ENCODE data around the gene BRD3.
"Not testable (repeated sequence)": the region's sequence is repeated elsewhere in the genome, so short reads cannot be mapped to it uniquely, and the experiment has no call there.

The BRD3 gene

DNA sequence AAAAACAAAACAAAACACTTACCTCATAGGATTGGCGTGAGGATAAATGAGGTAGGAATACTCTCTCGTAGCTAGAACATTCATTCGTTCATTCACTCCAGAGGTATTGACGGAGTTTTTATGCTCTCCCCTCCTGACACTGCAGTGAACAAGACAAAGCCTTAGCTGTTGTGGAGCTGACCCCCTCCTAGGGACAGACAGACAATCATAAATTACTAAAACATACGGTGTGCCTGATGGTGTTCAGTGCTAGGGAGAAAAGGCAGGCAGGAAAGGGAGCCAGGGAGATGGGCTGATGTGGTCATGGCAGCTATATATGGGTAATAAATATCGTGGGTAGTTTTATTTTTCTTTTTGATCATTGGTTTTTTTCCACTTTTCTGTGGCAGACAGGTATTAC is 5.7 kb upstream of the BRD3 start:
- no peak for ATAC-seq (ENCODE audit: low read depth)
- H3K9me3 ChIP-seq (ENCODE audit: severe bottlenecking), result peaks cover 7% of the 10 kb centered on the region
- no peaks in the 10 kb centered on the region for H3K36me3 ChIP-seq (ENCODE audit: low read depth)
- no peak overlapping the region for H3K4me3 ChIP-seq (ENCODE audit: severe bottlenecking)
- H3K27ac ChIP-seq (ENCODE audit: poor library complexity, severe bottlenecking), result no peak overlapping the region
- no peaks in the 10 kb centered on the region for H3K4me1 ChIP-seq (ENCODE audit: insufficient read depth, poor library complexity, severe bottlenecking)
- H3K27me3 ChIP-seq (ENCODE audit: insufficient read depth, poor library complexity, severe bottlenecking), result peaks cover 10% of the 10 kb centered on the region
- TF ChIP-seq, protein P1, sequence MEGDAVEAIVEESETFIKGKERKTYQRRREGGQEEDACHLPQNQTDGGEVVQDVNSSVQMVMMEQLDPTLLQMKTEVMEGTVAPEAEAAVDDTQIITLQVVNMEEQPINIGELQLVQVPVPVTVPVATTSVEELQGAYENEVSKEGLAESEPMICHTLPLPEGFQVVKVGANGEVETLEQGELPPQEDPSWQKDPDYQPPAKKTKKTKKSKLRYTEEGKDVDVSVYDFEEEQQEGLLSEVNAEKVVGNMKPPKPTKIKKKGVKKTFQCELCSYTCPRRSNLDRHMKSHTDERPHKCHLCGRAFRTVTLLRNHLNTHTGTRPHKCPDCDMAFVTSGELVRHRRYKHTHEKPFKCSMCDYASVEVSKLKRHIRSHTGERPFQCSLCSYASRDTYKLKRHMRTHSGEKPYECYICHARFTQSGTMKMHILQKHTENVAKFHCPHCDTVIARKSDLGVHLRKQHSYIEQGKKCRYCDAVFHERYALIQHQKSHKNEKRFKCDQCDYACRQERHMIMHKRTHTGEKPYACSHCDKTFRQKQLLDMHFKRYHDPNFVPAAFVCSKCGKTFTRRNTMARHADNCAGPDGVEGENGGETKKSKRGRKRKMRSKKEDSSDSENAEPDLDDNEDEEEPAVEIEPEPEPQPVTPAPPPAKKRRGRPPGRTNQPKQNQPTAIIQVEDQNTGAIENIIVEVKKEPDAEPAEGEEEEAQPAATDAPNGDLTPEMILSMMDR (IDR thresholded peaks at IDR 0.05; ENCODE audit: poor library complexity, severe bottlenecking), result no peak
- DNase-seq (ENCODE audit: low spot score), result no peak

DNA sequence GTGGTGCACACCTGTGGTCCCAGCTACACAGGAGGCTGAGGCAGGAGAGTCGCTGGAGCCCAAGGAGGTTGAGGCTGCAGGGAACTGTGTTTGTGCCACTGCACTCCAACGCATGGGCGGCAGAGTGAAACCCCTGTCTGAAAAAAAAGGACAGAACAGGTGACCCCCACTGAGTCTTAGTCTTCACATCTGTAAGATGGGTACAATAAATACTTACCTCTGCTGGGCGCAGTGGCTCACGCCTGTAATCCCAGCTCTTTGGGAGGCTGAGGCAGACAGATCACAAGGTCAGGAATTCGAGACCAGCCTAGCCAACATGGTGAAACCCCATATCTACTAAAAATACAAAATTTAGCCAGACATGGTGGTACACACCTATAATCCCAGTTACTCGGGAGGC is 4.9 kb upstream of the BRD3 start:
- not testable (repeated sequence) for H3K9me3 ChIP-seq (ENCODE audit: severe bottlenecking); H3K4me1 ChIP-seq (ENCODE audit: insufficient read depth, poor library complexity, severe bottlenecking); H3K27ac ChIP-seq (ENCODE audit: poor library complexity, severe bottlenecking); ATAC-seq (ENCODE audit: low read depth); H3K36me3 ChIP-seq (ENCODE audit: low read depth); DNase-seq (ENCODE audit: low spot score); H3K4me3 ChIP-seq (ENCODE audit: severe bottlenecking)
- peaks cover 10% of the 10 kb centered on the region for H3K27me3 ChIP-seq (ENCODE audit: insufficient read depth, poor library complexity, severe bottlenecking)

DNA sequence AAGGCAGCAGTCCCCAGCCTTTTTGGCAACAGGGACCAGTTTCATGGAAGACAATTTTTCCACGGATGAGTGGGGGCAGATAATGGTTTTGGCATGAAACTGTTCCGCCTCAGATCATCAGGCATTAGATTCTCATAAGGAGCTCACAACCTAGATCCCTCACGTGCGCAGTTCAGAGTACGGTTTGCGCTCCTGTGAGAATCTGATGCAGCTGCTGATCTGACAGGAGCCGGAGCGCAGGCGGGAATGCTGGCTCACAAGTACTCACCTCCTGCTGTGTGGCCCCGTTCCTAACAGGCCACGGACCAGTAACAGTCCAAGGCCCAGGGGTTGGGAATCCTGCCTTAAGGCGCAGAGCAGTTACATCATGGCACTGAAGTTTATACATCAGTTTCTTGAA is 3.3 kb upstream of the BRD3 start:
- peaks cover 10% of the 10 kb centered on the region for H3K27me3 ChIP-seq (ENCODE audit: insufficient read depth, poor library complexity, severe bottlenecking)
- no peak overlapping the region for H3K4me3 ChIP-seq (ENCODE audit: severe bottlenecking)
- no peak overlapping the region for H3K27ac ChIP-seq (ENCODE audit: poor library complexity, severe bottlenecking)
- TF ChIP-seq, protein P1 (IDR thresholded peaks at IDR 0.05; ENCODE audit: poor library complexity, severe bottlenecking), result no peak
- no peaks in the 10 kb centered on the region for H3K9me3 ChIP-seq (ENCODE audit: severe bottlenecking)
- DNase-seq (ENCODE audit: low spot score), result no peak
- no peaks in the 10 kb centered on the region for H3K36me3 ChIP-seq (ENCODE audit: low read depth)
- H3K4me1 ChIP-seq (ENCODE audit: insufficient read depth, poor library complexity, severe bottlenecking), result no peaks in the 10 kb centered on the region
- no peak for ATAC-seq (ENCODE audit: low read depth)

DNA sequence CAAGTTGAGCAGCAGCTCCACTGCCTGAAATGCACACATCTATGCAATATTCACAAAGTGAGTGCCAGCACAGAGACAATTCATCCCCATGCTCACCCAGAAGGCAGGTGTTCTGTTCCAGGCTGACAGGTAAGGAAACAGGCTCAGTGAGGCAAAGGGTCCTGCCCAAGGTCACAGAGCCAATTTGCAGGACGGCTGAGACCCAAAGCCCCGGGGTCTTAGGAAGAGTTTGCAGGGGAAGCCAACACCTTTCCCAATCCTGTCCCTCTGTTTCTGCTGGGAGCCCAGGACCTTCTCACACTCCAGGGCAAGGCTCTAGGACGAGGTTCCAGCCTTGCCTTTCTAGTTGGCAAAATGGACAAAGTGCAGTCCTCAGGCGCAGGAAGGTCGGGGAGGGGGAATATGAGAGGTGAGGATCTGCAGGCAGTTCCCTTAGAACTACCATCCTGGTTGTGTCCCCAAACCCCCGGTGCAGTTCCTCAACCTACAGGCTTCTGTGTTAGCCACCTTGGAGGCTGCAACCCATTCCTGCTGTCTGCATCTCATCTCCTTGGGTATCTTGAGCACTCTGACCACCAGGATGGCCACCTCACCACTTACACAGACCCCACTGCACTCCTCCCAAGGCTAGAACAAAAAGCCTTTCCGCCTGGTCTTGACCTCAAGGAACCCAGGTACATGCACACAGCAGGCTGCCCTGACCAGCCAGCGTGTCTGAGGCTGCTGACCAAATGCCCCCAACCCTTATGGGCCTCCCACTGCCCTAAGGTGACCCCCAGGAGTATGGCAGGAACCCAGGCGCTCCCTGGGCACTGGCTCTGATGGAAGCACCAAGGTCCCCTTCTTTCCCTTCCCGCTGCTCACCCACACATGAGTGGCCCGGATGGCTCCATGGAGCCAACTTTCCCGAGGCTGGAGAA is 1.9 kb upstream of the BRD3 start:
- Histone ChIP-seq H3K9me3 (ENCODE audit: severe bottlenecking) (no peaks in the 10 kb centered on the region), H3K27me3 (ENCODE audit: insufficient read depth, poor library complexity, severe bottlenecking) (peaks cover 10% of the 10 kb centered on the region), H3K27ac (ENCODE audit: poor library complexity, severe bottlenecking) (no peak overlapping the region), H3K4me1 (ENCODE audit: insufficient read depth, poor library complexity, severe bottlenecking) (no peaks in the 10 kb centered on the region), H3K4me3 (ENCODE audit: severe bottlenecking) (no peak overlapping the region), H3K36me3 (ENCODE audit: low read depth) (no peaks in the 10 kb centered on the region)
- no peak for ATAC-seq (ENCODE audit: low read depth)
- TF ChIP-seq, protein P1 (IDR thresholded peaks at IDR 0.05; ENCODE audit: poor library complexity, severe bottlenecking), result no peak
- no peak for DNase-seq (ENCODE audit: low spot score)

DNA sequence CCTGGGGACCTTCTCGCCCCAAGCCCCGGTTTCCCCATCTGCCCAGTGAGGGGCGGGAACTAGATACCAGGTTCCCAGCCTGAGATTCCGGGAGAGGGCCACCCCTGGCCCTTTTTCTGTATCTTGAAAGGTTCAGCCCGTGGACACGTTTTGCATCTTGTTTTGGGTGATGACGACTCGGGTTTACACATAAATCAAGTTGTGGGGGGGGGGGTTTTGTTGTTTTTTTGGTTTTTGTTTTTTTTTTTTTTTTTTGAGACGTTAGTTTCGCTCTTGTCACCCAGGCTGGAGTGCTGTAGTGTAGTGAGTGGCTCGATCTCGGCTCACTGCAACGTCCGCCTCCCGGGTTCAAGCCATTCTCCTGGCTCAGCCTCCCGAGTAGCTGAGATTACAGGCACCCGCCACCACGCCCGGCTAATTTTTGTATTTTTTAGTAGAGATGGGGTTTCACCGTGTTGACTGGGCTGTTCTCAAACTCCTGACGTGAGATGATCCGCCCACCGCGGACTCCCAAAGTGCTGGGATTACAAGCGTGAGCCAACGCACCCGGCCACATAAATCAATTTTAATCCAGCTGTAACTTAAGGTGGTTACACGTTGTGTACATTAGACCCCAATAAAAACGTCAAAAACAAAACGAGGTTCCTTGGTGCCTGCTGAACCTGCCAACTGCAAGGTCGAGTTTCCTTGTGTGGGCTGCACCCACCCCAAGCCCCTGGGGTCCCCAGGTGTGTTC is 1.1 kb upstream of the BRD3 start:
- ATAC-seq (ENCODE audit: low read depth), result no peak
- peaks cover 10% of the 10 kb centered on the region for H3K27me3 ChIP-seq (ENCODE audit: insufficient read depth, poor library complexity, severe bottlenecking)
- H3K9me3 ChIP-seq (ENCODE audit: severe bottlenecking), result no peaks in the 10 kb centered on the region
- no peaks in the 10 kb centered on the region for H3K36me3 ChIP-seq (ENCODE audit: low read depth)
- H3K27ac ChIP-seq (ENCODE audit: poor library complexity, severe bottlenecking), result no peak overlapping the region
- TF ChIP-seq, protein P1 (IDR thresholded peaks at IDR 0.05; ENCODE audit: poor library complexity, severe bottlenecking), result peak; percentile 11
- DNase-seq (ENCODE audit: low spot score), result no peak
- H3K4me1 ChIP-seq (ENCODE audit: insufficient read depth, poor library complexity, severe bottlenecking), result no peaks in the 10 kb centered on the region
- peak overlapping the region; percentile 99 for H3K4me3 ChIP-seq (ENCODE audit: severe bottlenecking)
